WERI-Rb-1 (cell line): ENCODE measurements around the gene WDR45.

Source experiments
- DNase-seq: peaks from one replicate; pipeline ENCODE4 v3.0.0-alpha.2; 2020
- H3K27ac ChIP-seq: fragments of 250-450 bp; sonication (Bioruptor Pico); 2 replicates; pipeline ENCODE4 v1.5.1; 2020; ENCODE audit warnings: mild to moderate bottlenecking, moderate library complexity
- H3K27me3 ChIP-seq: fragments of 250-450 bp; sonication (Bioruptor Pico); 2 replicates; pipeline ENCODE4 v1.5.1; 2021; ENCODE audit warnings: mild to moderate bottlenecking, low read depth, moderate library complexity; ENCODE audit not compliant: insufficient read depth, severe bottlenecking
- H3K36me3 ChIP-seq: fragments of 250-450 bp; sonication (Bioruptor Pico); 2 replicates; pipeline ENCODE4 v1.5.1; 2020; ENCODE audit warnings: mild to moderate bottlenecking, moderate library complexity
- H3K4me3 ChIP-seq: 2 replicates; pipeline ENCODE4 v1.5.1; 2011; ENCODE audit warnings: low read depth, mild to moderate bottlenecking, control low read depth, low read length
- H3K9me3 ChIP-seq: fragments of 250-450 bp; sonication (Bioruptor Pico); 2 replicates; pipeline ENCODE4 v1.5.1; 2021; ENCODE audit warnings: mild to moderate bottlenecking, moderate library complexity; ENCODE audit not compliant: severe bottlenecking
- CTCF ChIP-seq: IDR thresholded peaks from 2 replicates; pipeline ENCODE4 v1.5.1; 2011; ENCODE audit warnings: low read depth, mild to moderate bottlenecking, control low read depth, inconsistent platforms, low read length

The WDR45 gene

GRCh38 chrX:49106296-49106695, 26.6 kb upstream of the WDR45 start:
- Histone ChIP-seq H3K36me3 (peaks cover 7% of the 10 kb centered on the region; the same call in 1 of the 2 replicates), H3K27me3 (no peaks in the 10 kb centered on the region), H3K27ac (no peak overlapping the region), H3K9me3 (no peaks in the 10 kb centered on the region), H3K4me3 (no peak overlapping the region)
- no peak for DNase-seq
- TF ChIP-seq CTCF: no peak

DNA sequence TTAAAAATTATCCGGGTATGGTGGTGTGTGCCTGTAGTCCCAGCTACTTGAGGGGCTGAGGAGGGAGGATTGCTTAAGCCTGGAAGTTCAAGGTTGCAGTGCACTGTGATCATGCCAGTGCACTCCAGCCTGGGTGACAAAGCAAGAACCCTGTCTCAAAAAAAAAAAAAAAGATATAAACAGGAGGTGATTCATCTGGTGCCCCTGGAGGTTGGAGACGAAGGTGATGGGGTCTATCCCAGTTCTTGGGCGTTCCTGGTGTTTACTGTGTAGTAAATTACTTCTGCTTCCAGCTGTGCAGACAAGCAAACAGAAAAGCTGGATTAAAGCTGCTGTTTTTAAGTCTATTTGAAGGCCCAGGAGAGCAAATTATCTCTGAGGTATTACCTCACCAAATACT, 23.9 kb upstream of the WDR45 start:
- Histone ChIP-seq H3K36me3 (no peaks in the 10 kb centered on the region), H3K4me3 (no peak overlapping the region), H3K27ac (no peak overlapping the region), H3K27me3 (no peaks in the 10 kb centered on the region), H3K9me3 (no peaks in the 10 kb centered on the region)
- TF ChIP-seq CTCF: no peak
- DNase-seq: no peak

GRCh38 chrX:49102190-49102589, 22.5 kb upstream of the WDR45 start:
- DNase-seq: no peak
- no peak for TF ChIP-seq CTCF
- no peak overlapping the region for H3K4me3 ChIP-seq
- no peaks in the 10 kb centered on the region for H3K9me3 ChIP-seq
- no peaks in the 10 kb centered on the region for H3K27me3 ChIP-seq
- no peak overlapping the region for H3K27ac ChIP-seq
- no peaks in the 10 kb centered on the region for H3K36me3 ChIP-seq

GRCh38 chrX:49101629-49101984, 21.9 kb upstream of the WDR45 start:
- H3K4me3 ChIP-seq: peak overlapping the region; percentile 56
- DNase-seq: no peak
- H3K9me3 ChIP-seq: no peaks in the 10 kb centered on the region
- H3K27ac ChIP-seq: peak overlapping the region; percentile 73
- H3K27me3 ChIP-seq: no peaks in the 10 kb centered on the region
- TF ChIP-seq CTCF: peak; percentile 16; the same call in 1 of the 2 replicates
- no peaks in the 10 kb centered on the region for H3K36me3 ChIP-seq

GRCh38 chrX:49100704-49101628, 21.3 kb upstream of the WDR45 start:
- peak; percentile 93 for DNase-seq
- Histone ChIP-seq H3K9me3 (no peaks in the 10 kb centered on the region), H3K36me3 (no peaks in the 10 kb centered on the region), H3K27ac (peak overlapping the region; percentile 73), H3K4me3 (peak overlapping the region; percentile 56), H3K27me3 (no peaks in the 10 kb centered on the region)
- TF ChIP-seq CTCF: no peak
